COLO668 (cell line): ENCODE results near the gene CEP83.

Experiments
- DNase-seq: peaks from one replicate; lab custom pipeline; 2025; ENCODE audit not compliant: unreplicated experiment; lab: John Stamatoyannopoulos, UW

The CEP83 gene

GRCh38 chr12:94309373-94309772 is 150.3 kb downstream of the CEP83 start:
- no peak for DNase-seq

DNA sequence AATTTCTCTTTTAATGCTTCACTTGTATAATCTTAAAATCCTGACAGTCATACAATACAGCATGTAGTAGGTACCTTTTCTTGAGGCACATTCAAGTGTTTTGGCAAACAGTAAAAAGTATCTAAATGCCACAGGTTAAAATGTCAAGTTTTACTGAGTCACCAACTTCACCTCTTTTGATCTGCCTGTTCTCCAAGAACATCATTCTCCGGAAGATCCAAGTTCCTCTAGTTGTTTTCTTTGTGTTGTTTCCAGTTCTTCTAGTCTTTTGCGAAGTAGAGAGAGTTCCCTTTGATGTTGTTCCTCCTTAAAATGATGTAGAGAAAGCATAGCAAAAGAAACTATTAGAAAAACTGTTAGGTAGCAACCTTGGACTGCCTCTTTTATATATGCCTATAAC is 151.1 kb downstream of the CEP83 start:
- no peak for DNase-seq

DNA sequence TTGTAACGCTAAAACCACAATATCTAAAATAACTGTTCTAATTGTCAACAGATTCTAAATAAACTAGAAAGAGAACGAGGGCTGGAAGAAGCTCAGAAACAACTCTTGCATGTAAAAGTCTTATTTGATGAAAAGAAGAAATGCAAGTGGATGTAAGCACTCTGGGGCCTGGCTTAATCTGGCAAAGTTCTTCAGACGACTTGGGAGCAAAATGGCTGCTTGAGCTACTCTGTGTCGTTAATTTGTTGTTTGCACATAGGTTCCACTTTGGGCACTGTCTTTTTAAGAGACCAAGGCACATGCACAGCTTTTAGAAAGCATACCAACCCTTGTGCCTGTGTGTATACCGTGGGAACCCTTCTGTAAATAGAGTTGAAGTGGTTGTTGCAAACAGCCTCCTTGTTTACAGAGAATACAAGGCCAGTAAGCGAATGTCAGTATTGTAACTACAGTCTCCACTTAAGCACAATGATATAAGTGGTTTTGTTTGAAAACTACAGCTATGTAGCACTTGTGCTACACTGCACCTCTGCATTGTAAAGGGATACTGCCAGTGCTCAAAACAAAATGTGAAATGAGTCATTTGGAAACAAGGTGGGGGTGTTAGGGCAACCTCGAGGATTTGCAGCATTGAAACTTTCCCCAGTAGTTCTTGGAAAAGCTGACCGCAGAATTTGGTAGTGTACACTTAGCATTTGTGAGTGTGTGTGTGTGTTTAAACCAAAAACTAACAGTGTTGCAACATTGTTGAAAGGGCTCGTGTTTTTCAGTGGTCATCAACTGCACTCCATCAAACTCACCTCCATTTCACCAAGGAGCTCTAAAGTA is 154.3 kb downstream of the CEP83 start:
- peak; percentile 52 for DNase-seq

GRCh38 chr12:94304566-94305061 is 155.1 kb downstream of the CEP83 start:
- DNase-seq, result no peak

DNA sequence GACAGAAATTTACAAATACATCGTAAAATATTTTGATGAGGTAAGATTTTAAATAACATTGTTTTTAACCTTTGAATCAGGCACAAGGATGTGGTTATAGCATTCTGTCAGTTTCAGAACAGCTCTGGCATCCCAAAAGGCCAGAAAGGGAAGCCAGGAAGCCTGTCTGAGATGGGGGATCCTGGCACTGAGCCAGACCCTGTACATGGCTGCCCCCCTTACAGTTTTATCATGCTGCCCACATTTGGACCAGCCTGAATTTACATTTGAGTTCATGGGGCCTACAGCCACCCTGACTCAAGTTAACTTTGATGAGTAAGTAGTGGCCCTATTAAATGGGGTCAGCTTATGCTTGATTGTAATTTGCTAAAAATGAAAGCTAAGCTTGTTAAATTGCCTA is 155.7 kb downstream of the CEP83 start:
- no peak for DNase-seq

GRCh38 chr12:94299846-94300245 is 159.8 kb downstream of the CEP83 start:
- no peak for DNase-seq

GRCh38 chr12:94297876-94298505 is 161.7 kb downstream of the CEP83 start:
- no peak for DNase-seq

DNA sequence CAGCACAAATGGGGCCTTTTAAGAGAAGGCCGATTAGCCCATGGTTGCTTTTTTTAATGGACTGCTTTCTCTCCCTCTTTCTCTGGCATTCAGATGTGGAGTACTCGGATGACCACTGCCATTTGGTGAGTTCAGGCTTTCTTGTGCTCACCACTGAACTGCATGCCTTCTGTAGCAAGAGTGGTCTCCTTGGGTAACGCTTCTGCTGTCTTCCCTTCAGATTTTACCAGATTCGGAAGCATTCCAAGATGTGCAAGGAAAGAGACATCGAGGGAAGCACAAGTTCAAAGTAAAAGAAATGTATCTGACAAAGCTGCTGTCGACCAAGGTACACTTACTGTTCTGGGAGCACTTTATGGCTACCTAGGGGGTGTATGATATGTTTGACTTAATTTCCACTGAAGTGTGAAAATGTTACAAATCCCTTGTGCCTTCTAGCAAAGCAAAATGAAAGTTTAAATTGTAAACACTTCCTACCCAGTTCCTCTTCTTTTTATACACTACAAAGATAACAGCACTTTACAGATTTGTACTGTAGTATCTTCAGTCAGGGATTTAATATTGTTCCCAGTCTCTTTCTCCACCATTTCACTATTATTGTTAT is 162.5 kb downstream of the CEP83 start:
- DNase-seq, result no peak

DNA sequence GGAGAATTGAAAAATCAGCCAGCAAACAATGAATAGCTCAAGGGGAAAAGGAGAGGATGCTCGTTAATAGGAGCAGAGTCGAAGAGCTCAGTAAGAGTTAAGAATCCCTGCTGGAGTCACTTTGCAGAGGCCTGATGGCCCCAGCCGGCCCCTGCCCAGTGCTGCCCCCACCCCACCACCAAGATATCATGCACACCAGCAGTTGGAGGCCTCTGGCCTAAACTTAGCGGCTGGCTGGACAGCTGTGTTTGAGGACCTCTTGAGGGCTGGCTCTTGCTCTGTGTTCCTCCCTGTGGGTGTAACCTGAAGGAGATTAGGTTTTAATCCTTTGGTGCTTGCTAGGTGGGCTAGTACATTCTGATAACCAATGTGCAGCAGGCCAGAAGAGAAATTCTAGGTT is 169.3 kb downstream of the CEP83 start:
- DNase-seq, result no peak

- no peak for DNase-seq
These were observed 170.0 kb downstream of the CEP83 start for GRCh38 chr12:94289461-94290312.

GRCh38 chr12:94287245-94287628 is 172.4 kb downstream of the CEP83 start:
- no peak for DNase-seq

DNA sequence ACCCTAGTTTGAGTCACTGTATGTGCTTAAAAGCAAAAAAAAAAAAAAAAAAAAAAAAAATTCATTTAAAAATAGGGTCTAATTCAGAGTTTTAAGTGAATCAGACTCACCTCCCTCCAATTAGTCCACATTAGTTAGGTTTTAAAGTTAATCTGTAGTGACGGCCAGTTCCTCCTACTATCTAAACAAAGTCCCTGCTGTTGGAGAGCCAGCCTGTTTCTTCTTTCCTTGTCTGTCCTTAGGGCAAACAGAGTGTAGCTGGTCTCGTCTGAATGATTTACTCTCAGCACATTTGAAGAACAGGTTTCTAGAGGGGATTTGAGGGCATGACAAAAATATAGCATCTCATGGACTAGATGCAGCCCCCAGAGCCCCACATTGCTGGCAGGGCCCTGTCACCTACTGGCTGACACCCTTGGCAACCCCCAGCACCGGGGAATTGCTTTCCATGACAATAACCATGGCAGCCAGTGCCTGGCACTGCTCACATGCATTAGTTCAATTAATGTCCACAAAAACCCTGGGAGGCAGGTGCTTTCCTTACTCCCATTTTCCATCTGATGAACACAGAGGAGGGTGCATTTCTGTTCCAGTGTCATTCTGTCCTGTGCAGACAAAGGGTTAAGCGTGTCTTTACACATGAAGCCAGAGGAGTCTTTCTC is 173.0 kb downstream of the CEP83 start:
- DNase-seq, result no peak

- no peak for DNase-seq
These were observed 173.6 kb downstream of the CEP83 start for GRCh38 chr12:94285943-94286582.

- DNase-seq, result no peak
These were observed 174.8 kb downstream of the CEP83 start for GRCh38 chr12:94284859-94285258.

- DNase-seq, result no peak
These were observed 175.6 kb downstream of the CEP83 start for GRCh38 chr12:94284046-94284445.

DNA sequence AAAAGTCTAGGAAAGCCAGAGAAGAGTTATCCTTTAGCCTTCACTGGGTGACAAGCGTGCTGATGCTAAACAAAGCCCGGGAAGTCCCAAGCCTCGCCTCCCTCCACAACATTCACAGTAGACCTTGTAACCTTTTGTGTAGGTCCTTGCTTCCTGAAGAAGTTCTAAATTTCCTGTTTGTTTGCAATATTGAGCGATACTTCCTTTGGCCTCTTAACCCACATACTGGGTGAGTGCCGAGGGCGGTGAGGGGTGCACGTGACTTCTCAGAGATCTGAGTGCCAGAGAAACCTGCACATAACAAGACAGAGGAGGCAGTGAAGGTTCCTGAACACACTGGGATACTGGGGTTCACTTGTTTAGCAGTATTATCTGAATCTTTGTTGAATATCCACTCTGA is 177.0 kb downstream of the CEP83 start:
- DNase-seq, result no peak

- no peak for DNase-seq
These were observed 179.6 kb downstream of the CEP83 start for GRCh38 chr12:94280063-94280462.

- DNase-seq, result no peak
These were observed 182.2 kb downstream of the CEP83 start for GRCh38 chr12:94277426-94278000.

GRCh38 chr12:94276725-94277124 is 182.9 kb downstream of the CEP83 start:
- DNase-seq, result no peak

GRCh38 chr12:94273272-94273671 is 186.4 kb downstream of the CEP83 start:
- DNase-seq, result no peak
